ENCODE measurements around the gene ZNF160. TPM values are rescaled to one million over a fixed set of nuclear protein-coding genes. Genes with fewer than 3 reads are reported as not detected.

ZNF160 gene
- total RNA-seq, 2 experiments from 2014 or later, result 26.3 to 28.9 TPM

- ChIA-PET POLR2A (no interaction called here), CTCF (no interaction called here)
- Mint-ChIP-seq H3K4me1 (ENCODE audit: low read depth) (no peaks in the 10 kb centered on the region), H3K27me3 (no peaks in the 10 kb centered on the region), H3K9me3 (peaks cover 19% of the 10 kb centered on the region), H3K27ac (no peak overlapping the region), H3K36me3 (peaks cover 92% of the 10 kb centered on the region), H3K4me3 (no peak overlapping the region)
- no peak for DNase-seq
- intact Hi-C loops (cut with micrococcal nuclease), result no loop called here
Measured at GRCh38 chr19:53086949-53087348, 16.3 kb downstream of the ZNF160 start.

GRCh38 chr19:53085496-53085895 lies 17.7 kb downstream of the ZNF160 start:
- Mint-ChIP-seq H3K4me1 (ENCODE audit: low read depth) (no peaks in the 10 kb centered on the region), H3K27ac (no peak overlapping the region), H3K4me3 (no peak overlapping the region), H3K27me3 (no peaks in the 10 kb centered on the region), H3K36me3 (peaks cover 94% of the 10 kb centered on the region), H3K9me3 (peaks cover 33% of the 10 kb centered on the region)
- ChIA-PET CTCF (no interaction called here), POLR2A (no interaction called here)
- intact Hi-C loops (cut with micrococcal nuclease), result no loop called here
- DNase-seq, result no peak

DNA sequence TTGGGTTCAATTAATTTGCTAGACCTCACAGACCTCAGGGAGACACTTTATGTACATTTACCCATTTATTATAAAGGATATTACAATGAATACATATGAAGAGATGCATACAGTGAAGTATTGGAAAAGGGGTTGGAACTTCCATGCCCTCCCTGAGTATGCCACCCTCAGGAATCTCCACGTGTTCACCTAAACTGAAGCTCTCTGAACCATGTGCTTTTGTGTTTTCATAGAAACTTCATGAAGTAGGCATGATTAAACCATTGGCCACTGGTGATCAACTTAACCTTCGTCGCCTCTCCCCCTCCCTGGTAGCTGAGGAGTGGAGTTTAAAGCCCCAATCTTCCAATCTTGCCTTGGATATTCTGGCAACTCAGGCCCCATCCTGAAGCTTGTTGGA lies 20.3 kb downstream of the ZNF160 start:
- Mint-ChIP-seq H3K4me1 (ENCODE audit: low read depth) (no peaks in the 10 kb centered on the region), H3K27ac (no peak overlapping the region), H3K36me3 (peaks cover 96% of the 10 kb centered on the region), H3K4me3 (no peak overlapping the region), H3K9me3 (peaks cover 54% of the 10 kb centered on the region), H3K27me3 (no peaks in the 10 kb centered on the region)
- no peak for DNase-seq
- intact Hi-C loops (cut with micrococcal nuclease), result no loop called here
- POLR2A ChIA-PET, result no interaction called here
- CTCF ChIA-PET, result no interaction called here

- POLR2A ChIA-PET, result no interaction called here
- Mint-ChIP-seq H3K36me3 (peaks cover 99% of the 10 kb centered on the region), H3K9me3 (peaks cover 85% of the 10 kb centered on the region), H3K27ac (no peak overlapping the region), H3K4me1 (ENCODE audit: low read depth) (no peaks in the 10 kb centered on the region), H3K27me3 (no peaks in the 10 kb centered on the region), H3K4me3 (no peak overlapping the region)
- CTCF ChIA-PET, result no interaction called here
- DNase-seq, result no peak
- intact Hi-C loops (cut with micrococcal nuclease), result no loop called here
Measured at GRCh38 chr19:53079313-53079924, 23.8 kb downstream of the ZNF160 start.

GRCh38 chr19:53078668-53079067 lies 24.6 kb downstream of the ZNF160 start:
- CTCF ChIA-PET, result no interaction called here
- no peak overlapping the region for H3K4me3 Mint-ChIP-seq
- POLR2A ChIA-PET, result no interaction called here

GRCh38 chr19:53076984-53077383 lies 26.2 kb downstream of the ZNF160 start:
- DNase-seq, result no peak
- ChIA-PET POLR2A (no interaction called here), CTCF (interaction anchor here (1.1 kb wide), 1 partner anchor 43 kb away, joined by 4 read pairs; no protein-coding TSS in a partner anchor)
- Mint-ChIP-seq H3K4me3 (no peak overlapping the region), H3K27ac (no peak overlapping the region), H3K36me3 (peaks cover 97% of the 10 kb centered on the region), H3K27me3 (no peaks in the 10 kb centered on the region), H3K9me3 (peaks cover 85% of the 10 kb centered on the region), H3K4me1 (ENCODE audit: low read depth) (no peaks in the 10 kb centered on the region)
- intact Hi-C loops (cut with micrococcal nuclease), result no loop called here

More at GRCh38 chr19:53078668-53079067, 24.6 kb downstream of the ZNF160 start:
- no peak overlapping the region for H3K27ac Mint-ChIP-seq
- H3K4me1 Mint-ChIP-seq (ENCODE audit: low read depth), result no peaks in the 10 kb centered on the region
- H3K36me3 Mint-ChIP-seq, result peaks cover 98% of the 10 kb centered on the region
- intact Hi-C loops (cut with micrococcal nuclease), result no loop called here
- H3K9me3 Mint-ChIP-seq, result peaks cover 86% of the 10 kb centered on the region
- H3K27me3 Mint-ChIP-seq, result no peaks in the 10 kb centered on the region
- DNase-seq, result no peak

- peaks cover 73% of the 10 kb centered on the region for H3K9me3 Mint-ChIP-seq
- H3K36me3 Mint-ChIP-seq, result peaks cover 72% of the 10 kb centered on the region
- no peaks in the 10 kb centered on the region for H3K27me3 Mint-ChIP-seq
- ChIA-PET POLR2A (no interaction called here), CTCF (no interaction called here)
- intact Hi-C loops (cut with micrococcal nuclease), result loop anchor here (10.0 kb wide), 1 partner anchor 186 kb away; the partner anchor contains the start of genes VN1R2 and ZNF677
- no peak for DNase-seq
- H3K4me3 Mint-ChIP-seq, result no peak overlapping the region
- H3K27ac Mint-ChIP-seq, result no peak overlapping the region
- no peaks in the 10 kb centered on the region for H3K4me1 Mint-ChIP-seq (ENCODE audit: low read depth)
Measured at GRCh38 chr19:53068834-53069233, 34.4 kb downstream of the ZNF160 start.

DNA sequence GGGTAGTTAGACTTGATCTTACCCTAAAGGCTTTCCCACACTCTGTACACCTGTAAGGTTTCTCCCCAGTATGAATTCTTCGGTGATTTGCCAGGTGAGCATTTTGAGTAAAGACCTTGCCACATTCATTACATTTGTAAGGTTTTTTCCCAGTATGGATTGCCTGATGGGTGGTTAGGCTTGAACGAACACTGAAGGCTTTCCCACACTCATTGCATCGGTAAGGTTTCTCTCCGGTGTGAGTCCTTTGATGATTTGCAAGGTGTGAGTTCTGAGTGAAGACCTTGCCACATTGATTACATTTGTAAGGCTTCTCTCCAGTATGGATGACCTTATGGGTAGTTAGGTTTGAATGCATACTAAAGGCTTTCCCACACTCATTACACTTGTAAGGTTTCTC lies 35.0 kb downstream of the ZNF160 start:
- Mint-ChIP-seq H3K4me3 (no peak overlapping the region), H3K27me3 (no peaks in the 10 kb centered on the region), H3K9me3 (peaks cover 76% of the 10 kb centered on the region), H3K36me3 (peaks cover 70% of the 10 kb centered on the region), H3K27ac (no peak overlapping the region), H3K4me1 (ENCODE audit: low read depth) (no peaks in the 10 kb centered on the region)
- intact Hi-C loops (cut with micrococcal nuclease), result loop anchor here (10.0 kb wide), 1 partner anchor 187 kb away; the partner anchor contains the start of genes VN1R2 and ZNF677
- no peak for DNase-seq
- CTCF ChIA-PET, result no interaction called here
- POLR2A ChIA-PET, result no interaction called here

DNA sequence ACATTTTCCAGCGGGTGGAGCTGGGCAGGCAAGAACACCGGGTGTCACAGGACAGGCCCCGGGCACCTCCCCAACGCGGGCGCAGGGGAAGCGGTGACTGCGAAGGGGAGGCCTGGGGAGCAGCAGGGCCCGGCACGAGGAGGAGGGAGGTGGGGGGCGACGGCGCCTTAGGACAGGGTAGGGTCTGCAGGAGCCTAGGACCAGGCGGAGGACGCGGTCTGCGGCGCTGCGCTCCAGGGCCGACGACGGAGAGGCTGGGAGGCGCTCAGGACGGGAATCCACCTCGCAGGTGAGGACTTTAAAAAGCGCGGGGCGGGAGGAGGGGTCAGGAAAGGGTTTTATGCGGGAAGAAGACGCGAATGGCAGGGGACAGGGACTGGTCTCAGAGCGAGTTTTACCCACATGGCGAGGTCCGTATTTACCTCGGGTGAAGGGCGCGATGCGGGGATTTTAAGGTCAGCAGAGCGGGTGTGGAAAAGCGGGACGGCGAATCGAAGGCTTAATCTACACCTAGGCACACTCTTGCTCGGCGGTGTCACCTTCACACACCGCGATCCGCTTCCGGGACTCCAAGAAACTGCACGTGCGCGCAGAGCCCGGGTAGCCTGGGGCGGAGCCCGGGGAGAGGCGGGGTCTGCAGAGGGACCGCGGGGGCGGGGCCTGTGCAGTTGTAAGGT lies 45.2 kb downstream of the ZNF160 start:
- no peak overlapping the region for H3K27ac Mint-ChIP-seq
- H3K4me1 Mint-ChIP-seq (ENCODE audit: low read depth), result no peaks in the 10 kb centered on the region
- ChIA-PET CTCF (no interaction called here), POLR2A (no interaction called here)
- no peak overlapping the region for H3K4me3 Mint-ChIP-seq
- H3K27me3 Mint-ChIP-seq, result peaks cover 10% of the 10 kb centered on the region
- intact Hi-C loops (cut with micrococcal nuclease), result no loop called here
- H3K36me3 Mint-ChIP-seq, result peaks cover 37% of the 10 kb centered on the region
- peaks cover 68% of the 10 kb centered on the region for H3K9me3 Mint-ChIP-seq
- peak; percentile 17 for DNase-seq

DNA sequence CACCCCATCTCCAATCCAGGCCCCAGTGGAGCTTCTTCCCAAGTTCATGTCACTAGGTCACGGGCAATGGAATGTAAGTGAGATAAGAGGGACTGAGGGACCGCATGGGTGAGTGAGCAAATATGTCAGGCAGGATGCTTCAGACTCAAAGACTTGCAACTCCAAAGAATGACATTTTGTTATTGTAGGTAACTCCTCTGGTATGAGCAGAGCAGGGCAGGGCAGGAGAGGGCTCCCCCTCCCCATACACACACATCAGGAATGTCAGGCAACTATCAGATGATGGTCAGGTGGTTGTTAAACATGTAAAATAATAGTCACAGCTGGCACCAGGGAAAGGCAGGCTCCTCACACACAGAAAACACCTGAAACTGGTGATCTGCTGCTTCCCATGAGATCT lies 48.1 kb downstream of the ZNF160 start:
- CTCF ChIA-PET, result no interaction called here

DNA sequence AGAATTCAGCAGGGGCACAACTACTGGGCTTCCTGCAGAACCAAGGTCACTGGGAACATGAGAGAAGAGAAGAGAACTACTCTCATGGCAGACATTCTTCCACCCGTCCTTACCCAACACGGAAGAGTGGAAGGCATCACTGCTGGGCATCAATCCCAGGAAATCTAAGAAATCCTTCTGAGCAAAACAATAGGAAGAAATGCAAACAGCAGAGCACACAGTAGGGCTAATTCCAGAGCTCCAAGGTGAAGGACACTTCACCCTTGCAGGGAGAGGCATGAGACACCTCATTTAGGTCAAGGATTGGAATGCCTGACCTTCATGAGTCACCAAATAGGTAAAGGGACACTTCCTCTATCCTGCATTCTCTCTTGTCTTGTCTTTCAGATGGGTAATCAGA lies 55.8 kb downstream of the ZNF160 start:
- Mint-ChIP-seq H3K27ac (no peak overlapping the region), H3K27me3 (no peaks in the 10 kb centered on the region), H3K36me3 (peaks cover 9% of the 10 kb centered on the region), H3K9me3 (peaks cover 51% of the 10 kb centered on the region), H3K4me1 (ENCODE audit: low read depth) (no peaks in the 10 kb centered on the region), H3K4me3 (no peak overlapping the region)
- POLR2A ChIA-PET, result no interaction called here
- DNase-seq, result no peak
- CTCF ChIA-PET, result no interaction called here
- intact Hi-C loops (cut with micrococcal nuclease), result no loop called here

More for the DNA sequence above, 48.1 kb downstream of the ZNF160 start:
- POLR2A ChIA-PET, result no interaction called here
- intact Hi-C loops (cut with micrococcal nuclease), result no loop called here
- Mint-ChIP-seq H3K9me3 (peaks cover 63% of the 10 kb centered on the region), H3K27me3 (peaks cover 10% of the 10 kb centered on the region), H3K4me3 (no peak overlapping the region), H3K4me1 (ENCODE audit: low read depth) (no peaks in the 10 kb centered on the region), H3K27ac (no peak overlapping the region), H3K36me3 (peaks cover 26% of the 10 kb centered on the region)
- DNase-seq, result no peak

DNA sequence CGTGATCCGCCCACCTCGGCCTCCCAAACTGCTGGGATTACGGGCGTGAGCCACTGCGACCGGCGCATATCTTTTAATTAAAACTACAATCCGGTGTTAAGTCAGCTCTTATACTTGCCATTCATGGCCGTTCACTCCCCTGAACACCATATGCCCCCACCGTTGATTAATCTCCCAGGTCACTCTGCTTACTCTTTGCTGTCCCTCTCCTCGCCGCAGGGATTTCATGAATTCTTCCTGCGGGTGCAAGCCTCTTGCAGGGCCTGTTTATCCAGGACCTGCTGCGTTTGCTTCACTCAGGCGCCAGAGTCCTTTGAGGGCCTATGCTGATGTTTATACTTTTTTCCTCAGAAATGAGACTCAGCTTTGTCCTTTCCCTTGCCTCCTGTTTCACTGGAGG lies 57.7 kb downstream of the ZNF160 start:
- peaks cover 9% of the 10 kb centered on the region for H3K36me3 Mint-ChIP-seq
- no peaks in the 10 kb centered on the region for H3K4me1 Mint-ChIP-seq (ENCODE audit: low read depth)
- POLR2A ChIA-PET, result no interaction called here
- H3K4me3 Mint-ChIP-seq, result no peak overlapping the region
- no peak for DNase-seq
- CTCF ChIA-PET, result no interaction called here
- H3K27ac Mint-ChIP-seq, result no peak overlapping the region
- H3K27me3 Mint-ChIP-seq, result no peaks in the 10 kb centered on the region
- intact Hi-C loops (cut with micrococcal nuclease), result no loop called here
- H3K9me3 Mint-ChIP-seq, result peaks cover 44% of the 10 kb centered on the region

DNA sequence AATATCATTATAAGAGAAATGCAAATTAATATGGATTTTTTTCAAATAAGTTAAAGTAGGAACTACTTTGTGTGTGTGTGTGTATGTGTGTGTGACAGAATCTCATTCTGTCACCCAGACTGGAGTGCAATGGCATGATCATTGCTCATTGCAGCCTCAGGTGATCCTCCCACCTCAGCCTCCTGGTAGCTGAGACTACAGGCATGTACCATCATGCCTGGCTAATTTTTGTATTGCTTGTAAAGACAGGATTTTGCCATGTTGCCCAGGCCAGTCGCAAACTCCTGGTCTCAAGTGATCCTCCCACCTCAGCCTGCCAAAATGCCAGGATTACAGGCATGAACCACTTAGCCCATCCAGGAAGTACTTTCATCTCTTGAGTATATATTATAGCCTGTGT lies 61.9 kb downstream of the ZNF160 start:
- no peak for DNase-seq
- peaks cover 18% of the 10 kb centered on the region for H3K36me3 Mint-ChIP-seq
- no peak overlapping the region for H3K4me3 Mint-ChIP-seq
- no peak overlapping the region for H3K27ac Mint-ChIP-seq
- intact Hi-C loops (cut with micrococcal nuclease), result no loop called here
- H3K9me3 Mint-ChIP-seq, result peaks cover 43% of the 10 kb centered on the region
- peaks cover 5% of the 10 kb centered on the region for H3K27me3 Mint-ChIP-seq
- ChIA-PET POLR2A (no interaction called here), CTCF (no interaction called here)
- no peaks in the 10 kb centered on the region for H3K4me1 Mint-ChIP-seq (ENCODE audit: low read depth)

Data from activated CD4-positive, alpha-beta memory T cell treated with anti-CD3 and anti-CD28 coated beads for 36 hours (primary cell).